8988T (cell line): ENCODE data around the gene NKX2-8.
"Not testable (repeated sequence)": the region's sequence is repeated elsewhere in the genome, so short reads cannot be mapped to it uniquely, and the experiment has no call there.

Experiments
- DNase-seq: peaks from one replicate; pipeline ENCODE4 v3.0.0; 2011

NKX2-8 gene

GRCh38 chr14:36579573-36580140 lies 2.8 kb downstream of the NKX2-8 start:
- DNase-seq, result no peak

GRCh38 chr14:36579001-36579555 lies 3.3 kb downstream of the NKX2-8 start:
- DNase-seq, result no peak

GRCh38 chr14:36570065-36570464 lies 12.3 kb downstream of the NKX2-8 start:
- no peak for DNase-seq

GRCh38 chr14:36556811-36557433 lies 25.5 kb downstream of the NKX2-8 start:
- no peak for DNase-seq

- DNase-seq, result no peak
These were observed 26.2 kb downstream of the NKX2-8 start for GRCh38 chr14:36555998-36556743.

- DNase-seq, result no peak
These were observed 28.7 kb downstream of the NKX2-8 start for GRCh38 chr14:36553656-36554260.

- no peak for DNase-seq
These were observed 31.5 kb downstream of the NKX2-8 start for GRCh38 chr14:36550899-36551298.

- not testable (repeated sequence) for DNase-seq
These were observed 38.1 kb downstream of the NKX2-8 start for GRCh38 chr14:36544280-36544679.

- DNase-seq, result no peak
These were observed 44.4 kb downstream of the NKX2-8 start for GRCh38 chr14:36538051-36538450.
